Activated CD4-positive, alpha-beta T cell treated with anti-CD3 and anti-CD28 coated beads, Interleukin-10, Interleukin-2, amounts not matched to agents 100 ng/mL and 50 ng/mL, durations not matched to agents 16 hours and 8 hours (primary cell): Measurements from ENCODE around the gene FBXO5.

Experiments used
- DNase-seq: peaks from one replicate; pipeline ENCODE4 v3.0.0-alpha.2; 2020

FBXO5 gene

DNA sequence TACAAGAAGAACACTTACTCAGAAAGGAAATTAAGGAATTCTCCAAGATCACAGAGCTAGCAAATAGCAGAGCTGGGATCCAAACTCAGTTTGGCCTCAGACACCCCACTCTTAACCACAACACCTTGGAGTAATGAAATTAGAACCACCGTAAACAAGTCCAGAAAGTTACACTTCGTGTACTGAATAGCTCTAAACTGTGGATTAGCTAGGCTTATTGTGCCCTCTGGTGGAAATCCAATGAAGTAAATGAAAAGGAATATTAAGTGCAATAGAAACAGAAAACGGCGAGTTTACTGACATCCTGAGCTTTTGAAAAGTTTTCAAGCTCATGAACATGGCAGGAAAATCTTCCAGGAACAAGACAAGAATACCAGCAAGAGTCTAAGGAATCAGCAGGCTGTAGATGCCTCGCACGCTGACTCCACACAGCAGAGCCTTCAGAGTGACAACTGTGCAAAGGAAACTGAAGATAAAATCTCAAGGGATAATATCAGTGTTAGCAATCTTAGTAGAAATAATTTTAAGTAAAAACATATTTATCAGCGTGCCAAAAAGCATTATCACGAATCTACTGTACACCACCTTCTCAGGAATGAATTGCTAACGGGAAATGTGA lies 34.6 kb downstream of the FBXO5 start:
- peak; percentile 41 for DNase-seq

DNA sequence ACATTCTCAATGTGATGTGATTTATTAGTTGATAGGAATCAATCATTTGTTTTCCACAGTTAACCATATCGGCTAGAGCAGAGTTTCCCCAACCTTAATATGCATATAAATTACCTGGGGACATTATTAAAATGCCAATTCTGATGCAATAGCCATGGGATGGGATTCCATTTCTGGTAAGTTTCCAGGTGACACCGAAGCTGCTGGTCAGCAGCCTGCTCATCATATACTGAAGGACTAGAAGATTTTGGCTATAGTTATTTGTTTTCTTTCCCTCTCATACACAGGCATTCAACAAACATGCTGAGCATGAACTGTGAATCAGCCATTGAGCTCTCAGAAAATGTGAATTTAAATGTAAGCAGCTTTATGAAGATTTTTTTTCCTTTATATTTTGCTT lies 35.8 kb downstream of the FBXO5 start:
- DNase-seq: no peak

DNA sequence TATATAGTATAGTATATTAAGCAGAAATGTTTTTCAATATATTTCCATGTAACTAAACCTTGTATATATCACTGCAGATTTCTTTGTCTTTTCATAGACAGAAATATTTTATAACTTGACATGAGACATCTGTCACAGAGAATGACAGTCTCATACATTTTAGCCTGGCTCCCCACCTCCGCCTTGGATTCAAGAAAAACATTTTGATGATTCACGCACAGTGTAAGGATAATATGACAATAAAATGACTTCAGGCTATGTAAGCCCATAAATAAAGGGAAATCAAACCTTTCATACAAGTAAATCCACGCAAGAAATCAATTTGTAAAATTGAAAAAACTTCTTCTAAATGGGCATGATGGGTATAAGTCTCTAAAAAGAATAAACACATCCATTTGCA lies 36.4 kb downstream of the FBXO5 start:
- no peak for DNase-seq

DNA sequence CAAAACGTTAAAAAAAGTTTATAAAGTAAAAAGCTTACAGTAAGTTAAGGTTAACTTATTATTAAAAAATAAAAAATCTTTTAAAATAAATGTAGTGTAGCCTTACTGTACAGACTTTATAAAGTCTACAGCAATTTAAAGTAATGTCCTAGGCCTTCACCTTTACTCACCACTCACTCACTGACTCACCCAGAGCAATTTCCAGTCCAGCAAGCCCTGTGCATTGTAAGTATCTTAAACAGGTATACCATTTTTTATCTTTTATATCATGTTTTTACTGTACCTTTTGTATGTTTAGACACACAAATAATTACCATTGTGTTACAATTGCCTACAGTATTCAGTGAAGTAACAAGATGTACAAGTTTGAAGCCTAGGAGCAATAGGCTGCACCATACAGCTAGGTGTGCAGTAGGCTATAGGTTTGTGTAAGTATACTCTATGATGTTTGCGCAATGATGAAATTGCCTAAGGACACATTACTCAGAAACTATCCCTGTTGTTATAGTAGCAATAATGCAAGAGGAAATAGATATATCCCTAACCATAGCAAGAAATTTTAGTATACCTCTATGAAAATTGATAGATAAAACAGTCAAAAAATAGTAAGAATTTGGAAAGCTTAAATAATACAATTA lies 39.5 kb downstream of the FBXO5 start:
- no peak for DNase-seq

DNA sequence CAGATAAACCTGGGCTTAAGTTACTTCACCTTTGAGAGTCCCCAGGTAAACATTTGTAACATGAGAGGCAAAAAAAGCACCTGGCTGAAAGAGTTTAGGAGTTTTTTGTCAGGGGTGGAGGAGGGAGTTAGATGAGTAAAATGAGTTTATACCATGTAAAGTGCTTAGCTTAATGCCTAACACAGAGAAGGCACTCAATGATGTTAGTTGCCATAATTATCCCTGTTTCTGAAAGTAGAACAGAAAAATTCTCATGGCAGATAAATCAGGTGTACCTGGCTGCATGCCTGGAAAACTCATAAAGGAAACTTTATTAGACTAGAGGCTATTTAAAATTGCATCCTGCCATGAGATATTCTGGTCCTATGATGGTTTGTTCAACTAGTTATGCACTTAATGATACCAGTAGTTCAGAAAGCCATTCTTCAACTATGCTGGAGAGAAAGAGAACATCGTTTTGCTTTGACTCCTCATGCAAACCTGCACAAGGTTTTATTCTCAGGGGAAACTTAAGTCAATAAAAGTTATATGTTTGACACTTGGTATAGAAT lies 40.4 kb downstream of the FBXO5 start:
- DNase-seq: no peak

DNA sequence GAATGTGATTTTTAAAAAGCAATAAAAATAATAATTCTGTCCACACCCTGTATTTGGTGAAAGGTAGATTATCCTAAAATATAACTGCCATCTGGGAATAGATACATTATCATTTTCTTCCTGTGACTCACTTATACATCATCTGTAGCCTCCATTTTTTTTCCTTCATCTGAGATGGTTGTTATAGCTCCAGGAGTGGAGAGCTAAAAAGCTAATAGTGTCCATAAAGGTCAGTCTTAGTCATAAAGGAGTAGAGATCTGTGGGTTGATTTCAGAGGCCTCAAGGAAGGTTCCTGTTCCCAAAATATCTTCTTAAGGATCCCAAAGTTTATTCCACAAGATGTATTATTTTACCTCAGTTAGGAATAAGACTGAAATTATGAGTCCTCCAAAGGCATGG lies 41.1 kb downstream of the FBXO5 start:
- no peak for DNase-seq

DNA sequence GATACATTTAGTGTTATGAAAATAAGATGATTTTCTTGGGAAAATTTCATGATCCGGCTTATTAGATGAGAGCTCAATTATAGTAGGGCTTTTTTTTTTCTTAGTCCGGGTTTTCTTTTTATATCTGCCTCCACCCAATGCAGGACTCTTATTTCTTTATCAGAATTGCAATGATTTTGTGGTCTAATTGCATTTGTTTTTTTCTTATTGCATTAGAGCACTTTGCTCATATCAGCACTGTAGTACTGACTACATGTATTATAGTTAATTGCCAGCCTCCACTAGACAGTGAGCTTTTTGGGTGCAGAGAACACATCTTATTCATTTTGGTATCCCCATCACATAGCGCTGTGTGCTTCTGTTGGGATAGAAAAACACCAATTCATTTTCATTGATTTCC lies 50.0 kb downstream of the FBXO5 start:
- DNase-seq: no peak

DNA sequence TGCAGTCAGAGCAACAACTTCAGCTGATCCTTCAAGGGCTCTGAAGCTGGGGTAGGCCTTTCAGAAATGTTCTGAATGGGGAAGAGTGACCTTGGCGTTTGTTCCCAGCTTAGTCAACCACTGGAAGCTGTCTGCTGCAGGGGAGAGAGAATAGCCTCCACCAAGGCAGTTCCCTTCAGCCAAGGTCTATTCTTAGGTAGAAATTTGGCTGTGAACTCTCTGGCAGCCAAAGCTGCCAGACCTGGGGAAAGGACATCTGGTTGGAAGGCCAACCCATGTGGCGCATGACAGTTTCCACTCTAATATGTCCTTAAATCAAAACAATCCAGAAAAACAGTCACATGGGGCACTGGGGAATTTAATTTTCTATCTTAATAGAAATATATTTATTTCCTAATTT lies 60.1 kb downstream of the FBXO5 start:
- no peak for DNase-seq
